Activated CD8-positive, alpha-beta T cell treated with anti-CD3 and anti-CD28 coated beads for 36 hours (primary cell): ENCODE results near the gene NAA40. TPM values are rescaled to one million over a fixed set of nuclear protein-coding genes. Genes with fewer than 3 reads are reported as not detected.

ENCODE experiments used
- ATAC-seq: fragments of 200-7000 bp; cut with Tn5 transposase; one replicate; pipeline ENCODE4 v1.10.0; 2021; ENCODE audit warnings: mild to moderate bottlenecking, moderate library complexity
- CTCF ChIA-PET: fragments of 350-600 bp; sonication (Branson Sonifier 250); formaldehyde crosslinking; loops from one replicate; lab custom pipeline; 2021; ENCODE audit warnings: antibody characterized with exemption; lab: Charles Lee
- POLR2A ChIA-PET: fragments of 350-600 bp; sonication (Branson Sonifier 250); formaldehyde crosslinking; loops from one replicate; lab custom pipeline; 2021; ENCODE audit warnings: antibody characterized with exemption; lab: Charles Lee
- DNase-seq: peaks from one replicate; pipeline ENCODE4 v3.0.0-alpha.2; 2020
- H3K27ac Mint-ChIP-seq: one replicate; pipeline ENCODE4 v1.8.0; 2021; ENCODE audit warnings: mild to moderate bottlenecking, mixed read lengths
- H3K27me3 Mint-ChIP-seq: one replicate; pipeline ENCODE4 v1.8.0; 2021; ENCODE audit warnings: mixed read lengths
- H3K36me3 Mint-ChIP-seq: one replicate; pipeline ENCODE4 v1.8.0; 2021; ENCODE audit warnings: low read depth, mixed read lengths
- H3K4me1 Mint-ChIP-seq: one replicate; pipeline ENCODE4 v1.8.0; 2021; ENCODE audit warnings: low read depth, mixed read lengths
- H3K4me3 Mint-ChIP-seq: one replicate; pipeline ENCODE4 v1.8.0; 2021; ENCODE audit warnings: mild to moderate bottlenecking, moderate library complexity, mixed read lengths
- H3K9me3 Mint-ChIP-seq: one replicate; pipeline ENCODE4 v1.8.0; 2021; ENCODE audit warnings: mixed read lengths
- CTCF ChIP-seq: fragments of 200-600 bp; IDR thresholded peaks from one replicate; pipeline ENCODE4 v1.8.0; 2022; ENCODE audit warnings: antibody characterized with exemption, mild to moderate bottlenecking
- intact Hi-C: fragments of 100-400 bp; cut with micrococcal nuclease; formaldehyde crosslinking; loops from one replicate; pipeline ENCODE4 v1.10.0; 2022
- total RNA-seq, 2 experiments: library from RNA; stranded (reverse); gene quantifications; one replicate each; pipeline ENCODE4 v1.2.3, GENCODE V29; 2021

NAA40 gene
- total RNA-seq, 2 experiments from 2014 or later: 18.5 to 20.5 TPM

- Mint-ChIP-seq H3K36me3 (no peaks in the 10 kb centered on the region), H3K27me3 (peaks cover 31% of the 10 kb centered on the region), H3K27ac (no peak overlapping the region), H3K4me3 (no peak overlapping the region), H3K4me1 (peaks cover 7% of the 10 kb centered on the region), H3K9me3 (peaks cover 7% of the 10 kb centered on the region)
- POLR2A ChIA-PET: interaction anchor here (0.5 kb wide), 1 partner anchor 12 kb away, joined by 3 read pairs; no protein-coding TSS in a partner anchor
- no peak for TF ChIP-seq CTCF
- CTCF ChIA-PET: interaction anchor here (1.3 to 1.9 kb wide), 4 partner anchors 15 to 147 kb away, joined by 3 to 6 read pairs (median 5); no protein-coding TSS in a partner anchor
- DNase-seq: no peak
- ATAC-seq: no peak
- intact Hi-C loops: no loop called here
These were observed 66.9 kb downstream of the NAA40 start for GRCh38 chr11:64005691-64006090.

DNA sequence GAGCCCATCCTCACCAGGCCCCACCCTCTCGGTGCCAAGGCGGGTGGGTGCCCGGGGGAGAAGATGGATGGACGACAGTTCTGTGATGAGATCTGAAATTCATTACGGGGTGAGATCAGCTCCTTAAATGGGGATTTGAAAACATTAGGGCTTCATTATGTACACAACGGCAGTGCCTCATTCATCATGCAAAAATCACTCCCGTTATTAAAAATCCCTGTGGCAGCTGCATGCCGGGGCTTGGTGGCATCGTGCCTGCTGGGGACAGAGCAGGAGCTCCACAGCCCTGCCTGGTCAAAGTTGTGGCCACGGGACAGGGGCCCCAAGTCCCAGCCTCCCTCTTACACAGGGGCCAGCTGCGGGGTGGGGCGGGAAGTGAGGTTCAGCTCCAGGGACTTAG, 67.6 kb downstream of the NAA40 start:
- Mint-ChIP-seq H3K36me3 (no peaks in the 10 kb centered on the region), H3K9me3 (peaks cover 10% of the 10 kb centered on the region), H3K27ac (no peak overlapping the region), H3K4me1 (peaks cover 7% of the 10 kb centered on the region), H3K4me3 (no peak overlapping the region), H3K27me3 (peaks cover 29% of the 10 kb centered on the region)
- DNase-seq (no peak), ATAC-seq (no peak)
- ChIA-PET CTCF (interaction anchor here (1.3 to 1.9 kb wide), 2 partner anchors 16 to 141 kb away, joined by 3 to 6 read pairs; no protein-coding TSS in a partner anchor), POLR2A (no interaction called here)
- TF ChIP-seq CTCF: no peak
- intact Hi-C loops: no loop called here

Other genes starting within 250 kb of the NAA40 start
- 1 to 10 TPM; 4.1 to 4.3 TPM for gene ZFTA, start 170.2 kb upstream of the NAA40 start, total RNA-seq
- gene SPINDOC, start 125.5 kb upstream of the NAA40 start, total RNA-seq: 10 to 100 TPM; 28.4 to 29.0 TPM
- 10 to 100 TPM; 23.3 to 24.5 TPM for gene MARK2, start 99.9 kb upstream of the NAA40 start, total RNA-seq
- gene RCOR2, start 21.8 kb upstream of the NAA40 start, total RNA-seq: 1 to 10 TPM in 1 of 2 experiments, under 1 TPM in 1; 0.61 to 2.1 TPM
- gene COX8A, start 35.6 kb downstream of the NAA40 start, total RNA-seq: 100 to 1,000 TPM; 436 to 497 TPM
- gene OTUB1, start 47.4 kb downstream of the NAA40 start, total RNA-seq: 10 to 100 TPM; 70.1 to 73.9 TPM
- gene FLRT1, start 96.9 kb downstream of the NAA40 start, total RNA-seq: not detected
- gene MACROD1, start 227.1 kb downstream of the NAA40 start, total RNA-seq: 10 to 100 TPM; 38.7 to 38.8 TPM
- 100 to 1,000 TPM; 396 to 416 TPM for gene STIP1, start 247.2 kb downstream of the NAA40 start, total RNA-seq